SK-N-SH (cell line): ENCODE measurements around the gene SLC26A5.

Experiments
- CTCF ChIP-seq: fragments of 200-600 bp; sonication (generic); IDR thresholded peaks from 2 replicates; pipeline ENCODE4 v1.6.1; 2017; ENCODE audit warnings: antibody characterized with exemption, mild to moderate bottlenecking, moderate library complexity
- EP300 ChIP-seq, 2 experiments: IDR thresholded peaks; 2 replicates each; pipeline versions ENCODE4 v1.4.0 to v1.6.1; 2012; ENCODE audit warnings: borderline replicate concordance in 1 of 2, low read depth in 1 of 2, low read length in 1 of 2
- GATA2 ChIP-seq: sonication (generic); formaldehyde crosslinking; IDR thresholded peaks from 2 replicates; pipeline ENCODE4 v1.5.0; 2020; ENCODE audit warnings: mild to moderate bottlenecking, missing genetic modification reagents
- POLR2AphosphoS5 ChIP-seq: IDR thresholded peaks from 2 replicates; pipeline ENCODE4 v1.6.1; 2012; ENCODE audit warnings: low read depth, low read length
- YY1 ChIP-seq: IDR thresholded peaks from 2 replicates; pipeline ENCODE4 v1.4.0; 2012; ENCODE audit warnings: low read depth, mild to moderate bottlenecking

DNA sequence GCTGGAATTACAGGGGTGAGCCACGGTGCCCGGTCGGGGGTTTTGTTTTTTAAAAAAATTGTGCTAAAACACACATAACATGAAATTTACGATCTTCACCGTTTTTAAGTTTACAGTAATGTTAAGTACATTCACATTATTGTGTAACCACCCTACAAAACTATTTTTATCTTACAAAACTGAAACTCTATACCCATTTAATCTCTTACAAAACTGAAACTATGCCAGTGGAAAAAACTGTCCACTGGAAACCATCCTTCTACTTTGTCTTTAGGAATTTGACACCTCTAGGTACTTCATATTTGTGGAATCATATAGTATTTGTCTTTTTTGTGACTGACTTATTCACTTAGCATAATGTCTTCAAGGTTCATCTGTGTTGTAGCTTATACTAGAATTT is 99.6 kb downstream of the SLC26A5 start:
- TF ChIP-seq CTCF (no peak), YY1 (no peak), EP300 (IDR thresholded peaks at IDR 0.05; ENCODE audit: borderline replicate concordance in 1 of 2, low read depth in 1 of 2, low read length in 1 of 2) (no peak), POLR2AphosphoS5 (no peak), GATA2 (CRISPR knock-in tag) (no peak)
